Measurements from ENCODE around the gene CFAP65. TPM values are rescaled to one million over a fixed set of nuclear protein-coding genes. Genes with fewer than 3 reads are reported as not detected.
A peak's percentile ranks its signal among the peaks of the same experiment; 100 is the strongest.

CFAP65 gene
- total and polyA plus RNA-seq, 2 of the 4 experiments (the other 2 are of a cell fraction), result not detected

GRCh38 chr2:218991674-218992168 is 49.6 kb downstream of the CFAP65 start:
- Histone ChIP-seq H3K27me3 (ENCODE audit: control insufficient read depth, insufficient read depth, low read length) (peaks cover 94% of the 10 kb centered on the region), H4K91ac (ENCODE audit: insufficient read depth, low read depth, low read length) (no peak overlapping the region), H3K18ac (ENCODE audit: low read depth, low read length) (no peak overlapping the region), H3K4me2 (ENCODE audit: low read depth, low read length) (no peak overlapping the region), H3K4me3 (ENCODE audit: insufficient read depth, low read depth, low read length) (no peak overlapping the region), H2AFZ (replicated peaks; ENCODE audit: low read length, poor library complexity) (no peak overlapping the region), H3K9me3 (ENCODE audit: control insufficient read depth, insufficient read depth, low read length) (no peaks in the 10 kb centered on the region), H2AK9ac (replicated peaks; ENCODE audit: low read depth, low read length, poor library complexity) (no peak overlapping the region), H2AK5ac (ENCODE audit: low read depth, low read length) (no peak overlapping the region), H3K36me3 (ENCODE audit: control insufficient read depth, insufficient read depth, low read length) (no peaks in the 10 kb centered on the region), H4K20me1 (ENCODE audit: insufficient read depth, low read length) (no peaks in the 10 kb centered on the region; the same call in 1 of the 2 replicates), H2BK15ac (ENCODE audit: low read depth, low read length) (no peak overlapping the region), H2BK20ac (ENCODE audit: low read depth, low read length) (no peak overlapping the region), H3K14ac (replicated peaks; ENCODE audit: low read depth, low read length) (no peak overlapping the region), H3K56ac (ENCODE audit: extremely low read depth, insufficient read depth, low read length) (no peak overlapping the region), H3K79me1 (ENCODE audit: low read depth in 1 of 2, low read length in 2 of 2) (no peaks in the 10 kb centered on the region), H2BK5ac (ENCODE audit: low read depth, low read length, poor library complexity, severe bottlenecking) (no peak overlapping the region), H3K9me1 (ENCODE audit: insufficient read depth, low read length) (peaks cover 3% of the 10 kb centered on the region; the same call in 1 of the 2 replicates), H3K9ac (ENCODE audit: low read depth, low read length) (no peak overlapping the region), H3K4me1 (ENCODE audit: control insufficient read depth, insufficient read depth, low read length) (no peaks in the 10 kb centered on the region; the same call in 1 of the 2 replicates), H4K5ac (ENCODE audit: low read depth, low read length) (no peak overlapping the region), H3K23ac (ENCODE audit: low read depth, low read length) (no peak overlapping the region), H2BK120ac (ENCODE audit: low read depth, low read length) (no peak overlapping the region), H4K8ac (ENCODE audit: low read depth in 2 of 2, low read length in 2 of 2) (no peak overlapping the region), H3K4ac (ENCODE audit: low read depth, low read length) (no peak overlapping the region), H3K27ac (ENCODE audit: insufficient read depth, low read length) (no peak overlapping the region)
- ATAC-seq (ENCODE audit: low read depth), result peak; percentile 30; the same call in 1 of the 2 replicates
- CTCF ChIA-PET, result interaction anchor here (1.5 kb wide), 1 partner anchor 12 kb away, joined by 5 read pairs; no protein-coding TSS in a partner anchor
- in situ Hi-C loops (cut with MboI; ENCODE audit: low sequenced_read_pairs) (no loop called here), dilution Hi-C loops (cut with HindIII; ENCODE audit: low sequenced_read_pairs, unreplicated experiment) (no loop called here), intact Hi-C loops (cut with micrococcal nuclease) (no loop called here)
- no peak for TF ChIP-seq CEBPB (IDR thresholded peaks at IDR 0.05; ENCODE audit: low read depth, low read length)
- TF ChIP-seq USF2 (IDR thresholded peaks at IDR 0.05; ENCODE audit: low read depth, low read length), result peak; percentile 33; the same call in 1 of the 2 replicates
- 0 out of 2 replicates have a peak, but pooled peaks have one; percentile 43 for TF ChIP-seq MXI1 (IDR thresholded peaks at IDR 0.05; ENCODE audit: borderline replicate concordance, low read depth, low read length)
- no peak for TF ChIP-seq RFX5 (IDR thresholded peaks at IDR 0.05; ENCODE audit: low read depth, low read length)
- no peak for TF ChIP-seq SMC3 (IDR thresholded peaks at IDR 0.05; ENCODE audit: low read depth, low read length)
- no peak for TF ChIP-seq CTCF (conservative IDR thresholded peaks at IDR 0.05; ENCODE audit: low read depth, low read length)
- no peak for TF ChIP-seq ELK1 (IDR thresholded peaks at IDR 0.05; ENCODE audit: borderline replicate concordance, low read depth, low read length)
- no peak for TF ChIP-seq MAZ (IDR thresholded peaks at IDR 0.05; ENCODE audit: borderline replicate concordance, low read depth, low read length)
- no peak for TF ChIP-seq RCOR1 (IDR thresholded peaks at IDR 0.05; ENCODE audit: insufficient replicate concordance, low read length)
- no peak for TF ChIP-seq BHLHE40 (IDR thresholded peaks at IDR 0.05; ENCODE audit: low read depth, low read length)
- TF ChIP-seq MAFK (IDR thresholded peaks at IDR 0.05; ENCODE audit: low read depth, low read length), result no peak
- TF ChIP-seq FOS (IDR thresholded peaks at IDR 0.05; ENCODE audit: low read depth, low read length), result no peak
- WGBS, 2 experiments (ENCODE audit: extremely low coverage in 2 of 2, insufficient read length in 1 of 2), result 5% methylated on average over 4 of the region's 13 CpGs; no CpG with 5 or more reads in 1 of the 2 experiments
- BruUV-seq (replicated peaks), result no TSS peak
- POLR2A ChIA-PET (ENCODE audit: unreplicated experiment), result no interaction called here
- peak; percentile 47 for DNase-seq

Data from IMR-90 (cell line).